GM21367 (cell line): ENCODE data around the gene SMIM45.

ENCODE experiments used
- ATAC-seq: cut with Tn5 transposase; IDR thresholded peaks from one replicate; pipeline ENCODE4 v1.9.1; 2021; ENCODE audit not compliant: unreplicated experiment

Gene SMIM45

GRCh38 chr22:41966607-41967240 is 14.8 kb downstream of the SMIM45 start:
- ATAC-seq: no peak

- ATAC-seq: no peak
Measured at GRCh38 chr22:41968601-41969000, 16.7 kb downstream of the SMIM45 start.

GRCh38 chr22:41969110-41969646 is 17.2 kb downstream of the SMIM45 start, which contains the start of gene SEPTIN3:
Gene SEPTIN3, plus strand, starts transcription at chr22:41969443. Its CDS starts 2,050 bp downstream, at chr22:41971493.
- ATAC-seq: no peak

GRCh38 chr22:41970601-41971000 is 18.7 kb downstream of the SMIM45 start:
- no peak for ATAC-seq

GRCh38 chr22:41971431-41971830 is 19.5 kb downstream of the SMIM45 start:
- ATAC-seq: no peak

GRCh38 chr22:41974691-41975290 is 22.8 kb downstream of the SMIM45 start:
- no peak for ATAC-seq

- no peak for ATAC-seq
Measured at GRCh38 chr22:41975299-41976069, 23.5 kb downstream of the SMIM45 start.

- ATAC-seq: no peak
Measured at GRCh38 chr22:41976070-41976901, 24.3 kb downstream of the SMIM45 start.

- no peak for ATAC-seq
Measured at GRCh38 chr22:41976961-41977566, 25.1 kb downstream of the SMIM45 start.

GRCh38 chr22:41978732-41979131 is 26.8 kb downstream of the SMIM45 start:
- no peak for ATAC-seq

- ATAC-seq: no peak
Measured at GRCh38 chr22:41979423-41980250, 27.7 kb downstream of the SMIM45 start.

- no peak for ATAC-seq
Measured at GRCh38 chr22:41982865-41983264, 30.9 kb downstream of the SMIM45 start.

GRCh38 chr22:41983513-41984405 is 31.8 kb downstream of the SMIM45 start:
- no peak for ATAC-seq

- ATAC-seq: no peak
Measured at GRCh38 chr22:41987276-41987675, 35.3 kb downstream of the SMIM45 start.

- ATAC-seq: no peak
Measured at GRCh38 chr22:41989246-41989645, 37.3 kb downstream of the SMIM45 start.

- no peak for ATAC-seq
Measured at GRCh38 chr22:41991111-41991510, 39.2 kb downstream of the SMIM45 start.

- no peak for ATAC-seq
Measured at GRCh38 chr22:41992496-41992895, 40.5 kb downstream of the SMIM45 start.

GRCh38 chr22:41995211-41995610 is 43.3 kb downstream of the SMIM45 start:
- no peak for ATAC-seq

- ATAC-seq: no peak
Measured at GRCh38 chr22:41996826-41997225, 44.9 kb downstream of the SMIM45 start.
